Trophoblast cell (in vitro differentiated cells and primary cell): ENCODE measurements around the gene SPR.

ENCODE experiments used
- DNase-seq, 2 donors: peaks; one replicate each; pipeline ENCODE4 v3.0.0-alpha.2; 2016
- H2AFZ ChIP-seq: 2 replicates; pipeline ENCODE4 v1.6.1; 2013; ENCODE audit warnings: low read length, moderate library complexity, mild to moderate bottlenecking; ENCODE audit not compliant: insufficient read depth, poor library complexity
- H2AK5ac ChIP-seq: 2 replicates; pipeline ENCODE4 v1.6.1; 2013; ENCODE audit warnings: mild to moderate bottlenecking, low read length
- H2BK120ac ChIP-seq: 2 replicates; pipeline ENCODE4 v1.6.1; 2013; ENCODE audit warnings: low read length, mild to moderate bottlenecking, moderate library complexity; ENCODE audit not compliant: insufficient read depth, poor library complexity
- H2BK12ac ChIP-seq: 2 replicates; pipeline ENCODE4 v1.6.1; 2013; ENCODE audit warnings: mild to moderate bottlenecking, low read length, moderate library complexity
- H2BK5ac ChIP-seq: 2 replicates; pipeline ENCODE4 v1.6.1; 2013; ENCODE audit warnings: low read length, low read depth, moderate library complexity, mild to moderate bottlenecking; ENCODE audit not compliant: poor library complexity
- H3K14ac ChIP-seq: 2 replicates; pipeline ENCODE4 v1.6.1; 2013; ENCODE audit warnings: mild to moderate bottlenecking, low read length
- H3K18ac ChIP-seq: 2 replicates; pipeline ENCODE4 v1.6.1; 2013; ENCODE audit warnings: mild to moderate bottlenecking, low read length
- H3K23ac ChIP-seq: 2 replicates; pipeline ENCODE4 v1.6.1; 2013; ENCODE audit warnings: low read length
- H3K27ac ChIP-seq: 2 replicates; pipeline ENCODE4 v1.5.1; 2013; ENCODE audit warnings: low read depth, mild to moderate bottlenecking, inconsistent platforms, low read length, moderate library complexity
- H3K27me3 ChIP-seq: 2 replicates; pipeline ENCODE4 v1.6.1; 2013; ENCODE audit warnings: inconsistent platforms, mild to moderate bottlenecking, low read length, moderate library complexity; ENCODE audit not compliant: insufficient read depth
- H3K36me3 ChIP-seq, 2 experiments: 1 replicate in 1 of 2; 2 replicates in 1 of 2; pipeline ENCODE4 v1.6.1; 2013; ENCODE audit warnings: low read length in 2 of 2, mild to moderate bottlenecking in 2 of 2, moderate library complexity in 1 of 2; ENCODE audit not compliant: insufficient read depth in 2 of 2, control insufficient read depth in 1 of 2
- H3K4ac ChIP-seq: 2 replicates; pipeline ENCODE4 v1.6.1; 2013; ENCODE audit warnings: low read depth, mild to moderate bottlenecking, low read length, moderate library complexity
- H3K4me1 ChIP-seq, 2 experiments: 1 replicate in 1 of 2; 2 replicates in 1 of 2; pipeline ENCODE4 v1.6.1; 2013; ENCODE audit warnings: low read length in 2 of 2, mild to moderate bottlenecking in 2 of 2, moderate library complexity in 1 of 2; ENCODE audit not compliant: insufficient read depth in 2 of 2, control insufficient read depth in 1 of 2
- H3K4me2 ChIP-seq: 2 replicates; pipeline ENCODE4 v1.6.1; 2013; ENCODE audit warnings: inconsistent platforms, mild to moderate bottlenecking, low read length, moderate library complexity
- H3K4me3 ChIP-seq: 2 replicates; pipeline ENCODE4 v1.5.1; 2013; ENCODE audit warnings: mild to moderate bottlenecking, low read depth, low read length, inconsistent platforms
- H3K79me1 ChIP-seq: one replicate; pipeline ENCODE4 v1.6.1; 2013; ENCODE audit warnings: low read length
- H3K79me2 ChIP-seq: 2 replicates; pipeline ENCODE4 v1.6.1; 2013; ENCODE audit warnings: low read length, mild to moderate bottlenecking; ENCODE audit not compliant: control insufficient read depth, insufficient read depth, poor library complexity
- H3K9ac ChIP-seq: 2 replicates; pipeline ENCODE4 v1.6.1; 2013; ENCODE audit warnings: mild to moderate bottlenecking, low read length
- H3K9me3 ChIP-seq: 2 replicates; pipeline ENCODE4 v1.6.1; 2013; ENCODE audit warnings: low read depth, mild to moderate bottlenecking, control low read depth, inconsistent platforms, low read length; ENCODE audit not compliant: insufficient read depth
- H4K12ac ChIP-seq: 2 replicates; pipeline ENCODE4 v1.6.1; 2013; ENCODE audit warnings: low read depth, mild to moderate bottlenecking, low read length, moderate library complexity
- H4K8ac ChIP-seq: 2 replicates; pipeline ENCODE4 v1.6.1; 2013; ENCODE audit warnings: low read depth, mild to moderate bottlenecking, low read length, moderate library complexity
- H4K91ac ChIP-seq: one replicate; pipeline ENCODE4 v1.6.1; 2013; ENCODE audit warnings: low read depth, mild to moderate bottlenecking, low read length, moderate library complexity
- WGBS: extraction: QIAGEN DNeasy Blood & Tissue Kit; methylation state at CpG from one replicate; pipeline ENCODE4 v1.1.7; 2013; ENCODE audit warnings: missing lambda C conversion rate; ENCODE audit not compliant: insufficient read length, insufficient coverage; ENCODE audit errors: extremely low coverage; 5-methylcytosine and 5-hydroxymethylcytosine counted together

Gene SPR

GRCh38 chr2:72891091-72891818 lies 4.0 kb downstream of the SPR start:
- Histone ChIP-seq H2BK5ac (no peak overlapping the region), H2AFZ (no peak overlapping the region), H3K18ac (no peak overlapping the region), H4K91ac (no peak overlapping the region), H2BK12ac (no peak overlapping the region), H3K14ac (no peak overlapping the region), H3K79me2 (peaks cover 3% of the 10 kb centered on the region), H3K27ac (no peak overlapping the region), H3K4ac (no peak overlapping the region), H3K9me3 (no peaks in the 10 kb centered on the region), H2BK120ac (no peak overlapping the region), H3K4me3 (no peak overlapping the region), H3K23ac (no peak overlapping the region), H3K36me3 (no peaks in the 10 kb centered on the region), H3K79me1 (peaks cover 5% of the 10 kb centered on the region), H4K12ac (no peak overlapping the region), H3K4me1 (peaks cover 11 to 21% of the 10 kb centered on the region in 2 experiments), H4K8ac (no peak overlapping the region), H2AK5ac (no peak overlapping the region), H3K9ac (no peak overlapping the region), H3K4me2 (no peak overlapping the region), H3K27me3 (no peaks in the 10 kb centered on the region)
- DNase-seq, result no peak
- whole genome bisulfite sequencing, result no CpG with 5 or more reads among the region's 8 CpGs

DNA sequence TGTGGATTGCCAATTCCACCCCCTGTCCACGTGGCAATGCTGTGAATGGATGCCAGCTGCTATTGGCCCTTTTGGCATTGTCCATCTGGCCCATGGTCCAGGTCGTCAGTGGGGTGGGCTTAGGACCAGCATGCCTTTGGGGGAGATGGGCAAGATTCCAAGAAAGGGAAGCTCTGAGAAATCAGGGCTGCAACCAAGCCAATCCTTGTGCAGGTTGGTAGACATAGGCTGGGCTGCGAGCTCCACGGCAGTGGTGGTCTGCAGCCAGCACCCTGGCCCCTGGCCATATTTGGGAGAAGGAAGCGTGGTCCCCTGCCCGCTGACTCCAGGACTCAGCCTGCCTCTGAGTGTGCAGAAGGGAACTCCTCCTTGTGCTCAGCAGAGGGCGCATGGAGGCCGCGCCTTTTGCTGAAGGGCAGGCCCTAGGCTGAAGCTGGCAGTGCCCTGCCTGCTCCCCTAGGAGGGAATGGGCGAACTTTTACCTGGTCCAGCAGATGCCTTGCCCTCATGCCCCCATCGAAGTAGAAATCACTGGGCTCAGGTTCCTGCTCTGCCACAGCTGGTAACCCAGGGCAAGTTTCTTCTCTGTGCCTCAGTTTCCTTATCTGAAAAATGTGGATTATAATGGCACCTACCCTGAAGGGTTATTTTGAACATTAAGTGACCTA lies 5.4 kb downstream of the SPR start:
- WGBS, result no CpG with 5 or more reads among the region's 11 CpGs
- Histone ChIP-seq H3K18ac (no peak overlapping the region), H3K23ac (no peak overlapping the region), H4K8ac (no peak overlapping the region), H3K14ac (no peak overlapping the region), H4K12ac (no peak overlapping the region), H2AK5ac (no peak overlapping the region), H3K36me3 (no peaks in the 10 kb centered on the region), H3K79me1 (peaks cover under 1% of the 10 kb centered on the region), H3K79me2 (no peaks in the 10 kb centered on the region), H3K4me2 (no peak overlapping the region), H3K4me1 (peaks cover 11 to 18% of the 10 kb centered on the region in 2 experiments), H2BK120ac (no peak overlapping the region), H3K9me3 (no peaks in the 10 kb centered on the region), H3K4ac (no peak overlapping the region), H3K4me3 (no peak overlapping the region), H3K27me3 (no peaks in the 10 kb centered on the region), H4K91ac (no peak overlapping the region), H2BK5ac (no peak overlapping the region), H3K27ac (no peak overlapping the region), H2BK12ac (no peak overlapping the region), H2AFZ (no peak overlapping the region), H3K9ac (no peak overlapping the region)
- peak; percentile 50 to 79 for DNase-seq

DNA sequence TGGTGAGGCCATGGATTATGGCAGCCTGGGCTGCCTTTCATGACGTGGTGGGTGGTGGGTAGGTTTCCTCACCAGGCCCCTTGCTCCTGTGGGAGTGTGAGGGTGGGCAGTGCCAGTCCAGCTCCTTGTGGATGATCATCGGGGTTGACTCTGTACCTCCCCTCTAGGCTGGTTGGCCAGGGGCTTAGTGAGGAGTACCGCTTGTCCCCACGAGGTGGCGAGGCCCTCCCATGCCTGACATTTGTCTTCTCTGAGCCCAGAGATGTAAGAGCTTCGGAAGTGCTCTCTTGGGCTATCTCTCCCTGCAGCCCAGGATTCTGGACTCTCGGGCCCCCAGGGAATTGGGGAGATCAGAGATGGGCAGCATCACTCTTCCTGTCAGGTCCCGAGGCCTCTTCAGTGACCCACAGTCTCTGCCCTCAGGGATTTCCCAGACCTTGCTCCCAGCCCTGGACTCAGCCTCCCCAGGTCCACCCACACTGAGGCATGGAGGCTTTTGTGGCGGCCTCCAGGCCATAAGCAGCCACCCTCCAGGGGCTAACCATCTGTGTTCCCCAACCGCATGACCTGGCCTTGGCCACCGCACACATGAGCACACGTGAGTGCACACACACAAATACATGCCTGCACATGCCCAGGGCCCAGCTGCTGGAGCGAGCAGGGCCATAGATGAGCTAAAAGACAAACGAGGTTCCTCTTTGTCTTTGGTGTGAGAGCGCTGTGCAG lies 6.5 kb downstream of the SPR start:
- Histone ChIP-seq H2BK120ac (no peak overlapping the region), H4K8ac (no peak overlapping the region), H3K36me3 (no peaks in the 10 kb centered on the region), H2BK5ac (no peak overlapping the region), H3K9ac (no peak overlapping the region), H3K9me3 (no peaks in the 10 kb centered on the region), H3K79me2 (no peaks in the 10 kb centered on the region), H3K4me2 (no peak overlapping the region), H2AK5ac (no peak overlapping the region), H3K23ac (no peak overlapping the region), H3K27me3 (no peaks in the 10 kb centered on the region), H3K14ac (no peak overlapping the region), H3K4me1 (peaks cover 7 to 16% of the 10 kb centered on the region in 2 experiments), H3K27ac (no peak overlapping the region), H3K4me3 (no peak overlapping the region), H2AFZ (no peak overlapping the region), H4K91ac (no peak overlapping the region), H2BK12ac (no peak overlapping the region), H3K4ac (no peak overlapping the region), H3K79me1 (no peaks in the 10 kb centered on the region), H4K12ac (no peak overlapping the region), H3K18ac (no peak overlapping the region)
- peak; percentile 56 to 79 for DNase-seq
- no CpG with 5 or more reads among the region's 15 CpGs for WGBS

DNA sequence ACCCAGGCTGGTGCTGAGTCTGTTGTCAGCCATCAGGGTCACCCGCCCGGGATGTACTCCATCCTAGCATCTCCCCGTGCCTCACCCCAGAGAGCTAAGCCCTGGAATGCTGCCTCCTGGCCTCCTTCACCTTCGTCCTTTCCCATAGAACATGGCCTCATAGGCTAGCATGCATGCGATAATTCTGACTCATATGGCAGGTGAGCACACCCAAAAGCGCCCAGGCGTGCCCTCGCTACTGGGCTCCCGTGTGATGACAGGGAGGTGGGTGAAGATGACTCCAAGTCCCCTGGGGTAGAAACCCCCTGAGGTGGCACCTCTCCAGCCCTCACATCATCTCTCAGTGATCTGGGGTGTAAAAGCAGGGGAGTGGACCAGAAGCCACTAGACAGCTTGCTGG lies 7.3 kb downstream of the SPR start:
- Histone ChIP-seq H4K8ac (no peak overlapping the region), H3K4ac (no peak overlapping the region), H3K79me2 (no peaks in the 10 kb centered on the region), H3K4me2 (no peak overlapping the region), H2BK120ac (no peak overlapping the region), H3K23ac (no peak overlapping the region), H3K27me3 (no peaks in the 10 kb centered on the region), H2BK5ac (no peak overlapping the region), H3K36me3 (no peaks in the 10 kb centered on the region), H4K91ac (no peak overlapping the region), H2AK5ac (peak overlapping the region; percentile 6), H3K4me1 (peaks cover 7 to 16% of the 10 kb centered on the region in 2 experiments), H2AFZ (no peak overlapping the region), H2BK12ac (no peak overlapping the region), H3K9me3 (no peaks in the 10 kb centered on the region), H3K79me1 (no peaks in the 10 kb centered on the region), H3K4me3 (no peak overlapping the region), H3K27ac (no peak overlapping the region), H3K14ac (no peak overlapping the region), H3K18ac (no peak overlapping the region), H3K9ac (no peak overlapping the region), H4K12ac (no peak overlapping the region)
- no CpG with 5 or more reads among the region's 9 CpGs for WGBS
- no peak for DNase-seq
